Activated naive CD4-positive, alpha-beta T cell (primary cell): Measurements from ENCODE around the gene MAGI1.

Experiments used
- DNase-seq, 4 experiments: peaks; one replicate each; lab custom pipeline; 2025; lab: John Stamatoyannopoulos, UW

Gene MAGI1

GRCh38 chr3:65665915-65666314 is 372.8 kb downstream of the MAGI1 start:
- DNase-seq = no peak

GRCh38 chr3:65664931-65665330 is 373.8 kb downstream of the MAGI1 start:
- DNase-seq = no peak

- no peak for DNase-seq
Observed at GRCh38 chr3:65664446-65664845, 374.3 kb downstream of the MAGI1 start.

- no peak for DNase-seq
Observed at GRCh38 chr3:65662095-65662494, 376.6 kb downstream of the MAGI1 start.

DNA sequence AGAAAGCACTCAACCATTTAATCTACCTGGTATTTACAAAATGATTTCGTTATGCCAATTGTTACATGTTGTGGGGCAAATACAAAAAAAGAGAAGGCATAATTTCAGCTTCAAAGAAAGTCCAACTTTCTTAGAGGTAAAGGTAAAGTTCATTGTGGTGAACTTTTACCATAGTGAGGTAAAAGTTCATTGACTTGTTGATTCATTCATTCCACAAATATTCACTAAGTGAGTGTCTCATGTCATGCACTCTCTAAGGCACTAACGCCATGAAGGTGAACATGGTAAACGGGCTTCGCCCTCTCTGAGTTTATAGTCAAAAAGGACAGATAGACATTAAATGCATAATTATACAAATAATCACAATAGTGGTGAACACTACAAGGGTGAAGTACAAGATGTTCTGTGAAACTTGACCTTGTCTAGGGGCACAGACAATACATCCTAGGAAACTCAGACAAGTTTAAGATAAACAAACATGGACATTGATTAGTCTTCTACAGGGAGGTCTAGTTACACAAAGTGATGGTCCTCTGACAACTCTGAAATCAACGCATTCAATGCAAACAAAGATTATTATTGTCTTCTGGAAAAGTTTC is 378.6 kb downstream of the MAGI1 start:
- DNase-seq = no peak

GRCh38 chr3:65659396-65659795 is 379.3 kb downstream of the MAGI1 start:
- no peak for DNase-seq

DNA sequence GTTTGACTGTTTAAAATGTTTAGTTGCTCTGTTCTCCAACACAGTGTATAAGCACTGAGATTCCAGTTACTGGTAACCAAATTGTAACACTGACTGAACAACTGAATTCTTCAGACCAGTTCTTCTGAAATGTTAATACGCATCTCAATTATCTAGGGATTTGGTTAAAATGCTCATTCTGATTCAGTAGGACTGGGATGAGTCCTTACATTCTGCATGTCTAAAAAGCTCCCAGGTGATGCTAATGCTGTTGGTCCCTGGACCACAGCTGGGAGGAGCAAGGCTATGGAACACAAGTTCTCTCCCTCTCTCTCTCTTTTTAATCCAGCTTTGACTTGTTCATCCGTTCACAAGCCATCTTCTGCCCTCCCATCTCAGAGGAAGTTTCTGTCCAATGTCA is 380.3 kb downstream of the MAGI1 start:
- no peak for DNase-seq

DNA sequence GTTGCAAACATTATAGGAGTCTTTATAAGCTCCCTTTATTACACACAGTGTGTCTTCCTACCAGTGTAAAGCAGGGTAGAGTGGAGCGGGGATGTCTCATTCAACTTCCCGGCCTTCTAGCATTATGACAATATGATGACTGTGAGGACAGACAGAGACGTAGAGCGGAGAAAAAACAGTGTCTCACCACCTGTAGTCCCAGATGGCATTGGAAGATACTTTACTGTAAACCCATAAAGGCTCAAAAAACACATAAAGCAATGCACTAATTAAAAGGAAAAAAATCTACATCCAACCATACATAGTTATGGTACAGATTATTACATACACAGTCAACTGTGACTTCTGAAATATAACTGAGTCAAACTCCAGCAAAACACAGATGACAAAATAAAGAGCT is 383.7 kb downstream of the MAGI1 start:
- no peak for DNase-seq

DNA sequence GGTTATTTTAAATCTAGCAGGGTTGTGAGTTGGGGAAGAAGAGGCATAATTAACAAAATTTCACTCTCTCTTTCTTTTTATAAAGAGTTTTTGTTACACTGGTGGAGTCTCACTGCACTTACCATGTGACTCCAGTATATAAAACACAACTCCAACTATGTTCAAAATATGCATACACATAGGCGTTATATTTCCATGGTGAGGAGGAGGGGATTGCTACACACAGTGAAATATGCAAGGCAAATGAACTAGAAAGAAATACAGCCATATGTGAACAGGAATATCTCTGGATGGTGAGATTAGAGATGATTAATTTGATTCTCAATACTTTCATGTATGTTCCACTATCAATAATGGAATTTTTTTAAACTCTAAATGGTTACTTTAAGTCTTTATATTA is 385.0 kb downstream of the MAGI1 start:
- no peak for DNase-seq

DNA sequence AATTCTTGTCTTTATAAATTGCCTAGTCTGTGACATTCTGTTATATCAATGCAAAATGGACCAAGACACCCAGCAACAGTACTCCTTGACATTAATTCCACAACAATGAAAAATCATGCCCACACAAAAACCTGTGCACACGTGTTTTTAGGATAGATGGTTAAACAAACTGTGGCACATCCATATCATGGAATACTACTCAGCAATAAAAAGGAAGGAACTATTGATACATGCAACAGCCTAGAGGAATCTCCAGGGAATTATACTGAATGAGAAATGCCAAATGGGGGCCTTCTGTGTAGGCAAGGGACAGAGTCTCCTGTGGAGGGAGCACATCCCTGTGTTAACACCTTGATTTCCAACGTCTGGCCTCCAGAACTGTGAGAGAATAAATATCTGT is 388.5 kb downstream of the MAGI1 start:
- no peak for DNase-seq

DNA sequence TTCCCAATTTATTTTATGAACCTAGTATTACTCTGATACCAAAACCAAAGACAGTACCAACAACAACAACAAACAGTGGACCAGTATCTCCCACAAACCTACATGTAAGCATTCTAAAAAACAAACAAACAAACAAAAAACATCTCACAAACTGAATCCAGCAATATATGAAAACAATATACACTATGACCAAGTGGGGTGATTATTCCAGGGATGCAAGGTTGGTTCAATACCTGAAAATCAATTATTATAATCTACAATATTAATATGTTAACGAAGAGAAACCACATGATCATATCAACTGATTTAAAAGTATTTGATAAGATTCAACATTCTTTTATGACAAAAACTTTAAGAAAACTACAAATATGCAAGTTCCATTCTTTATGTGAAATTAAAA is 391.3 kb downstream of the MAGI1 start:
- no peak for DNase-seq

DNA sequence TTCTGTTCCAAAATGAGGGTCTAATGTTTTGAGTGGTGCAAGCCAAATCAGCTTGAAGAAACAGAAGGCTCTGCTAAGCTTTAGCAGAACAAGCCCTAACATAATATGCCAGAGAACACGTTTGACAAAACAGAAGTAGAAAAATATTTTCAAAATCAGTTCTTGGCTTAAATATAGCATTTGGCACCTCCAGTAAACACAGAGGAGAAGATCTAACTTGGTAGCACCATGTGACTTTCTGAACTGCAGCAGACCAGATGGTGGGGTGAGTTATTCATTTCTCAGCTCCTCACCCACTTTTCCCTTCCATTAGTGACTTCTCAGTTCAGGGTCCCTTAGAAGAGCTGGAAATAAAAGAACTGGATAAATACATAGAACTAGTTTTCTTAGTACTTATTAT is 395.8 kb downstream of the MAGI1 start:
- no peak for DNase-seq

GRCh38 chr3:65641777-65642176 is 396.9 kb downstream of the MAGI1 start:
- no peak for DNase-seq

DNA sequence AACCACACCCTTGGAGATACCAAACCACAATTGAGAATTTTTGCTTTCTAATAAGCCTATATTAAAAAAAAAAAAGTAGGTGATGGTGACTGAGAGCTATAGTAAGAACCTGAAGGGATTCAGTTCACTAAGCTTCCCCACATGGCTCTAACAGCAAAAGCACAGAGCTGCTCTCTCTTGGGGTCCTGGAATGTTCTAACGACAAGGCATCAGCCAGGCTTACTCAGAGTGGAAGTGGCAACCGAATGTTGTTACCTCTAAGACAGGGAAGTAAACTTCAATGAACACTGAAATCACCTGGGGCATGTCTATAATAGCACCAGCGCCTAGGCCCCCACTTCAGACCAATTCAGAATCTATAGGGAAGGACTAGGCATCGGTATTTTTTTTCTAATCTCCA is 397.7 kb downstream of the MAGI1 start:
- no peak for DNase-seq

DNA sequence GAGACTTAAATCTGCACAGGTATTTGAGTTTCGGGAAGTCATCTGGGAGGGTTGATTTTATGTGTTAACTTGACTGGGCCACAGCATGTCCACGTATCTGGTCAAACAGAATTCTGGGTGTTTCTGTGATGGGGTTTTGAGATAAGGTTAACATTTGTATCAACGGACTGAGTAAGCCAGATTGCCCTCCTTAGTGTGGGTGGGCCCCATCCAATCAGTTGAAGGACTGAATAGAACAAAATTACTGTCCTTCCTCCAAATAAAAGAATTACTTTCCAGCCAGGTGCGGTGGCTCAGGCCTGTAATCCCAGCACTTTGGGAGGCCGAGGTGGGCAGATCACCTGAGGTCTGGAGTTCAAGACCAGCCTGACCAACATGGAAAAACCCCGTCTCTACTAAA is 399.3 kb downstream of the MAGI1 start:
- DNase-seq = no peak

- DNase-seq = no peak
Observed at GRCh38 chr3:65638301-65638700, 400.4 kb downstream of the MAGI1 start.

GRCh38 chr3:65636326-65636725 is 402.4 kb downstream of the MAGI1 start:
- no peak for DNase-seq

GRCh38 chr3:65635657-65636056 is 403.1 kb downstream of the MAGI1 start:
- no peak for DNase-seq

GRCh38 chr3:65633018-65633638 is 405.6 kb downstream of the MAGI1 start:
- DNase-seq = no peak

GRCh38 chr3:65632414-65632813 is 406.3 kb downstream of the MAGI1 start:
- no peak for DNase-seq

DNA sequence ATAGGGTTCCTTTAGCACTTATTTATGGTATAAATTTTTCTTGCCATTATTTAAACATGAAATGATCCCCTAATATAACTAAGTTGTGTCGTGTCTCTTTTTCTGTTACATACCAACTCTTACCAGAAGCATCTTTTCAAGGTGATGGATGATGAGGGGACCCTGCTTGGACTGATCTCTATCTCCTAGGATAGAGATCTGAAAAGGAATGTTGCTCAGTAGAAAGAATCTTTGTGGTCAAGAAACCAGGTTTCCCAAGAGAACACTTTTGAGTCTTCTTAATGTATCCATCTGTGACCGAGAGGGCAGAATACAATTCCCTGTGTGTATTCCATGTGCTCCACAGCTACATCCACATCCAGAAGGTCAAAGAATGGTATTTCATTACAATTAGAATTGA is 409.7 kb downstream of the MAGI1 start:
- no peak for DNase-seq

DNA sequence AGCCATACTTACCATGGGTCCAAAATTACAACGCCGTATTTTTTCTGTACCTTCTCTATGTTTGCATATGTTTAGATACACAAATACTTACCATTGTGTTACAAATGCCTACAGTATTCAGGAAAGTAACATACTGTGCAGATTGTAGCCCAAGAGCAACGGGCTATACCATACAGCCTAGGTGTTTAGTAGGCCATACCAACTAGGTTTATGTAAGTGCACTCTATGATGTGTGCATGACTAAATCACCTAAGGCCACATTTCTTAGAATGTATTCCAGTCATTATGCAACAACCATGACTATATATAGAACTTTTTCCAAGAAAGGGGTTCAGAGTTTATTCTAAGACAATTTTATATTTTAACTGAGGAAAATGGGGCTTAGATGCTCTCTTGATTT is 411.7 kb downstream of the MAGI1 start:
- DNase-seq = no peak

- no peak for DNase-seq
Observed at GRCh38 chr3:65625305-65625704, 413.4 kb downstream of the MAGI1 start.

DNA sequence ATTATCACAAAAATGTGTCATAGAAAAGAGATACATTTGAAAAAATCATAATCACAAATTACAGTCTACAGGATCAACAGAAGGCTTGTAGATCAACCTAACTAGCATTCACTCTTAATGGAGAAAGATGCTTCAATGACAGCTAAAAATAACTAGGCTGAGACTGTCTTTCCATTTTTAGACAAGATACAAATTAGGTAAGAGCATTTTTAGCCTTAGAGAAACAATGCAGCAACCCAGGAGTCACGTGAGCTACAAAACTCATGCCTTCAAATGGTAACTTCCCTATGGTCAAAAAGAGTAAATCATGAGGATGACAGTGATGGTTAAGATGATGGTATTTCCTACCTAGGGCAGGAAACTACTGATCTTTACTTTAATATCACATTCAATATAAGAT is 415.4 kb downstream of the MAGI1 start:
- DNase-seq = no peak
